ENCODE measurements around the gene UBE3C. TPM values are rescaled to one million over a fixed set of nuclear protein-coding genes. Genes with fewer than 3 reads are reported as not detected.

UBE3C gene
- total and polyA plus RNA-seq, 9 of the 15 experiments (the other 6 are each of a cell fraction or from before 2014, with no cell fraction given): 9.6 to 91.7 (median 75.4) TPM

DNA sequence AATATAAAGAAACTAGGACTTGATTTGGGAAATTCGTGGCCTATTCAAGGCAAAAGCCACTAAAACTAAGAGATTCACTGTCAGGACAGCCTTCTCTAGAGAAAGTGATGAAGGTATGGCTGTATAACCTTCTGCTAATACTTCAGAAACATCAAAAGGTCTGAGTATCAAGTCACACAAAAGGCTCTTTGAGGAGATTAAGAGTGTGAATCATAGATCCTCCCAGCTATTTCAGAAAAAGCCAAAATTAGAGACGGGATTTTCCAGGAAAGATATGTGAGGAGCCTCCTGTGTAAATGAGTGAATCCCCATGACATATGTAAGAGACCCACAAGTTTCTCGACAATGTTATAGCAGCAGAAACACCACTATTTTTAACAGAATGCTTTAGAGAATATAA is 56.2 kb downstream of the UBE3C start (continued):
- TF ChIP-seq, protein P1, sequence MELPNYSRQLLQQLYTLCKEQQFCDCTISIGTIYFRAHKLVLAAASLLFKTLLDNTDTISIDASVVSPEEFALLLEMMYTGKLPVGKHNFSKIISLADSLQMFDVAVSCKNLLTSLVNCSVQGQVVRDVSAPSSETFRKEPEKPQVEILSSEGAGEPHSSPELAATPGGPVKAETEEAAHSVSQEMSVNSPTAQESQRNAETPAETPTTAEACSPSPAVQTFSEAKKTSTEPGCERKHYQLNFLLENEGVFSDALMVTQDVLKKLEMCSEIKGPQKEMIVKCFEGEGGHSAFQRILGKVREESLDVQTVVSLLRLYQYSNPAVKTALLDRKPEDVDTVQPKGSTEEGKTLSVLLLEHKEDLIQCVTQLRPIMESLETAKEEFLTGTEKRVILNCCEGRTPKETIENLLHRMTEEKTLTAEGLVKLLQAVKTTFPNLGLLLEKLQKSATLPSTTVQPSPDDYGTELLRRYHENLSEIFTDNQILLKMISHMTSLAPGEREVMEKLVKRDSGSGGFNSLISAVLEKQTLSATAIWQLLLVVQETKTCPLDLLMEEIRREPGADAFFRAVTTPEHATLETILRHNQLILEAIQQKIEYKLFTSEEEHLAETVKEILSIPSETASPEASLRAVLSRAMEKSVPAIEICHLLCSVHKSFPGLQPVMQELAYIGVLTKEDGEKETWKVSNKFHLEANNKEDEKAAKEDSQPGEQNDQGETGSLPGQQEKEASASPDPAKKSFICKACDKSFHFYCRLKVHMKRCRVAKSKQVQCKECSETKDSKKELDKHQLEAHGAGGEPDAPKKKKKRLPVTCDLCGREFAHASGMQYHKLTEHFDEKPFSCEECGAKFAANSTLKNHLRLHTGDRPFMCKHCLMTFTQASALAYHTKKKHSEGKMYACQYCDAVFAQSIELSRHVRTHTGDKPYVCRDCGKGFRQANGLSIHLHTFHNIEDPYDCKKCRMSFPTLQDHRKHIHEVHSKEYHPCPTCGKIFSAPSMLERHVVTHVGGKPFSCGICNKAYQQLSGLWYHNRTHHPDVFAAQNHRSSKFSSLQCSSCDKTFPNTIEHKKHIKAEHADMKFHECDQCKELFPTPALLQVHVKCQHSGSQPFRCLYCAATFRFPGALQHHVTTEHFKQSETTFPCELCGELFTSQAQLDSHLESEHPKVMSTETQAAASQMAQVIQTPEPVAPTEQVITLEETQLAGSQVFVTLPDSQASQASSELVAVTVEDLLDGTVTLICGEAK (IDR thresholded peaks at IDR 0.05): no peak
- TF ChIP-seq, protein P1 (CRISPR knock-in tag; IDR thresholded peaks at IDR 0.05): no peak
- TF ChIP-seq ZNF263 (CRISPR knock-in tag; IDR thresholded peaks at IDR 0.05; ENCODE audit: borderline replicate concordance): no peak

Measured in K562 (cell line).